Activated CD4-positive, alpha-beta T cell treated with anti-CD3 and anti-CD28 coated beads for 24 hours (primary cell): Measurements from ENCODE around the gene DMC1.
"Not testable (repeated sequence)": the region's sequence is repeated elsewhere in the genome, so short reads cannot be mapped to it uniquely, and the experiment has no call there.

Experiments
- DNase-seq, 2 donors: peaks; one replicate each; pipeline ENCODE4 v3.0.0-alpha.2; 2020; ENCODE audit warnings: low read depth in 2 of 2

The DMC1 gene

DNA sequence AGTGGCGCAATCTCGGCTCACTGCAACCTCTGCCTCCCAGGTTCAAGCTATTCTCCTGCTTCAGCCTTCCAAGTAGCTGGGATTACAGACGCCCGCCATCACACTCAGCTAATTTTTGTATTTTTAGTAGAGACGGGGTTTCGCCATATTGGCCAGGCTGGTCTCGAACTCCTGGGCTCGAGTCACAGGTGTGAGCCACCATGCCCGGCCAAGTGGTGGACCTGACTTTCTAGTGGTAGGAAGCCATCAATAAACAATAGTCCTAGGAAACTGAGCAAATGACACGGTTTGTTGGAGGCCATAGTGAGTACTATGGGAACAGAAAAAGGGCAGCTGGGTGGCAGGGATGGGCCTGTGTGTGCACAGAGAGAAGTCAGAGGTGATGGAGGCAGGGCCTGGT is 99.8 kb downstream of the DMC1 start:
- not testable (repeated sequence) for DNase-seq

DNA sequence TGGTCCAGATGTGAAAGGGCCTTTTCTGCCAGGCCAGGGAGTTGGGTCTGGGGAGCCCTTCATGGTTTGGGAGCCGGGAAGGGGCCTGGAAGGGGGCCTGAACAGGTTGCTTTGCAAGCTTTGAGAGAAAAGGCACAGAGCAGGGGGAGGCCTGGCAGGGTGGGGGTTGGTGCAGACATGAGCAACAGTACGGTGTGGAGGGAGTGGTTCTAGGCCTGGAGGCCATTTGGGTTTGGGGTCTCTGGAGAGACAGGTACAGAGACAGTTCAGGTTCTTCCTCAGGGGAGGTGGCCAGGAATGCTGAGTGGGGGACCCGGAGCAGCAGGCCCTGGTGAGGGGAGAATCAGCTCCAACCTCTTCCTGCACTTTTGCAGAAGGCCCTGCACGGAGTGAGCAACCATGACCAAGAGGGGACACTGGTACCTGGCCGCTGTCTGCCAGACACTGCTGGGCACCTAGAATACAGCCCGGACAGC is 100.6 kb downstream of the DMC1 start:
- no peak for DNase-seq
